Stimulated activated naive CD8-positive, alpha-beta T cell treated with anti-CD3 and anti-CD28 coated beads, Interleukin-15, Interleukin-2, amounts not matched to agents 100 U/mL and 50 U/mL, for 24 hours (primary cell): ENCODE measurements around the gene HS1BP3.

Experiments
- ATAC-seq: fragments of 150-1000 bp; cut with Tn5 transposase; one replicate; pipeline ENCODE4 v1.10.0; 2021
- DNase-seq: peaks from one replicate; pipeline ENCODE4 v3.0.0; 2021

Gene HS1BP3

DNA sequence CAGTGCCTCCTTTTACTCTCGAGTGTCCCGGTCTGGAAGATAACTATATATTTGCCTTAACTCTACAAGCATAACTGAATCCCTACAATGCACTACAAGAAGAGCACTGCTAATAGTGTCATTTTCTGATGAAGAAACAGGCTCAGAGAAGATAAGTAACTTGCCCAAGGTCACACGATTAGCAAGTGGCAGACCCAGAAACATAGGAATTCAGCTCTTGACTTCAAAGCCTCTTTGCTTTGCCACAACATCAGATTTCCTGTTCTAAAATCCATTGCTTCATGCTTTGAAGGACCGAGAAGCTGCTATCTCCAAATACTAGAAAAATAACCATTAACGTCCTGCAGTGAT, 65.6 kb downstream of the HS1BP3 start:
- ATAC-seq (no peak), DNase-seq (no peak)

DNA sequence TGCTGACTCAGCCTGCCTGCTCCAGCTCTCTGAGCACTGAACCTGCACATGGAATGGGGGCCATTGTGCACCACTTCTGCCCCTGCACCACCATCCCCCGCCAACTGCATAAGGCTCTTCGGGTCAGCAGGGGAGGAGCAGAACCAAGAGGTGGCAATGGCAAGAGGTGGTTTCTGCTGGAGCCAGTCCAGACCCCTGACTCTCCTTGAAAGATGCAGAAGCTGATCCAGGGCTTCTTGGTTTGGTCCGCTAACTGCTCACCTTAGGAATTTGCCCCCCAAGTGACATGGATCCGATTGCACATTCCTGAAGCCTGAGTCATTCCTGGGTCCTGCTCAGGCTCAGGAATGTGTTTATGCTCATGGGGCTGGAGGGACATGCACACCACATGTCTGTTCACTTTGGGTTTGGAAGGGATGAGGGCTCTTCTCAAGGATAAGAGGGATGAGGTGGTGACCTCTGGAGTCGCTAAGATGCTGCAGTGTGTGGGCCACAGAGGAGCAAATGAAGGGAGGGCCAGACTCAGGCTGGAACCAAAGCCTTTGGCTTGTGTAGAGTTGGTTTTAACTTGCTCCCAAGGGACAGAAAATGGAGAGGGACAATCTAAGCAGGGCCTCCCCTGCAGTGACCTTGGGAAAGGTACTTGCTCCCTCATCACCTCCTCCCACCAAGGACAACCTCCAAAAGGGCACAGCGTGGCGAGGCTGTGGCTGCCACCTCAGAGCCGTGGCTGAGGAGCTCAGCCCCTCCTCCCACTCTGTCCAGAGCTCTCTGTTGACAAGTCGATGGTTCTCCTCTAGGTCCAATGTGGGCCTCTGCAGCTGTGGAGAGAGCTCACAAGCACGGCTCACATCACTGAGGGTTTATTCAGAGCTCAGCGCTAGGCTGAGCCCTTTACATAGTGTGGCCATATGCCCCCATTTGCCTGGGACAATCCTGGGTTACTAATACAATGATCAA, 66.2 kb downstream of the HS1BP3 start:
- peak; percentile 21 for DNase-seq
- peak; percentile 37 for ATAC-seq

DNA sequence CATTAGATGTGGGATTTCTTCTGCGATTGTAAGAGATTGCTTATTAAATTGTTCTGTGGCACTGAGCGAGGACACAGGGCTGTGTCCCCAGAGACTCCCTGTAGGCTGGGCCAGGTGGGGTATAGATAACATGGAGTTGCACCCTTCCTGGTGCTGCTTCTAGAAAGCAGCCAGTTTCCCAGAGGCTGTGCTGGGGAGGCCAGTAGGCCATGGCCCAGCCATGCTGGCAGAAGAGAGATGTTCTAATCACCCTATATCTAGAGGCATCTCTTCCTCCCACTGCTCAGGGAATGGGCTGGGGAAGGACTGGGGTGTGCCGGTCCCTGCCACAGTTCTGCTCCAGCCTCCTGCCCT, 66.9 kb downstream of the HS1BP3 start:
- ATAC-seq (no peak), DNase-seq (no peak)

DNA sequence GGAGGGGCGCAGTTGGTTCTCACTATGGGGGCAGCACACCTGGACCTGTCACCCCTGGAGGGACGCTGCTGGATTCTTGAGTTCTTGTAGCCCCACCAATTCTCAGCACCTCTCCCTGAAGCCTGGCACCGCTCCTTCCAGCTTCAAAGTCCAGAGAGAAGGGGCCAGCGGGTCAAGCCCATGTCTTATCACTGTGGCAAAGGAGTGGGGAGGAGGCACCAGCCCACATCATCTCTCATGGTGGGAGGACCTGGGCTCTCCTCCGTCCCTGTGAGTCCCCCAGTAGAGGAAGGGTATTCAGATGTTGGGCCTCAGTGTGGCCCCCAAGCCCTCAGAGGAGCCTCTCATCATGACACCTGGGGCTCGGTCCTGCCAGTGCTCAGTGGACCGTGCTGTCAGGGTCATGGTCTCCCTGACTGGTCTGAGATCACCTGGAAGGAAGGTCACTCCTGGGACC, 67.4 kb downstream of the HS1BP3 start:
- no peak for DNase-seq
- ATAC-seq: no peak

DNA sequence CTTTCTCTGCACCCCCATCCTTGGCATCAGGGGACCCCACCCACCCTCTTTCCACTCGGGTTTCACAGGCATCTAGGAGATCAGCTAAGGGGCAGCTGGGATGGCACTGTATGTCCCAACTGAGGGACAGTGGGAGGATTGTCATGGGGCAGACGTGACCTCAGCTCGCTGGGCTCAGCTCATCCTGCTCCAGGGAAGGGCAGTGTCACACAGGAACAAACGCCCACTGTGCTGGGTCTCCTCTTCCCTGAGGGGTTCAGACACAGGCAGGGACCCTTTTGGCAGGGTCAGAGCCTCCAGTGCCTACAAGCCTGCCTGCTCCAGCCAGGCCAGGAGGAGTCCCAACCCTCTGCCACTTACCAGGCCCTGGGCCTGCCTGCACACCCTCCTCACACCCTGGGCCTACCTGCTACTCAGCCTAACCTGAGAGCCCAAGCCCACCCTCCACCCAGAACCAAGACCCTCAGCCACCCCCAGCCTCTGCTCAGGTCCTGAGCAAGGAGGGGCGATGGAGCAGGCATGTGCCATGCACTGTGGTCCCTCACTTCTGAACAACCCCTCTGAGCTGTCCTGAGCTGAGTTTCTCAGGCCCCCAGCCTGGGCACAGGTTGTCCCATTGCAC, 68.2 kb downstream of the HS1BP3 start:
- ATAC-seq (no peak), DNase-seq (no peak)

DNA sequence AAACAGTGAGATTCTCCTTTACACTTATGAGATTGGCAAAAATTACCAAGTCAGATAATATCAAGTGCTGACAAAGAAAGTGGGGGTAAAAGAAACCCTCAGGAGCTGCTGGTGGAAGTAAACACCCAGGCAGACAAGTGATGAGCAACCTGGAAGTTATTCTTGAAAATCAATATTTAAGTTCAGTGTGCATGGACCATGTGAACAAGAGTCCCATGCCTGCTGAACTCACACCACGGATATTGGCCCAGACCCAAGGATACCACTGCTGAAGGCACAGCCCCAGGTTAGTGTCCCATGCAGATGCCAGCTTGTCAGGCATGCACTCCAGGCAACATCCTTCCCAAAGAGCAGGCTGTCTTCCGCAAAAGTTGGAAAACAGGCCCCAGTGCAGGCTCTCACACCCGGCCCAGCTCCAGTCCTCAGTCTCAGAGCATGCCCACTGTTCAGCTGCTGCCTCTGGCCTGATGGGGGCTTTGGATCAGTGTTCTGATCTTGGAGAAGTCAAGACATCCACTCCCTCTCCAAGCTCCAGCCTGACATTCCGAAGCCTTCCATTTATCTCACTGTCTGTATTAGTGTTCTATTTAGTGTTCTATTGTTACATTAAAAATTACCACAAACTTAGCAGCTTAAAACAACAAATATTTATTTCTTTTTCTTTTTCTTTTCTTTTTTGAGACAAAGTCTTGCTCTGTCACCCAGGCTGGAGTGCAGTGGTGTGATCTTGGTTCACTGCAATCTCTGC, 70.0 kb downstream of the HS1BP3 start:
- no peak for ATAC-seq
- DNase-seq: no peak

DNA sequence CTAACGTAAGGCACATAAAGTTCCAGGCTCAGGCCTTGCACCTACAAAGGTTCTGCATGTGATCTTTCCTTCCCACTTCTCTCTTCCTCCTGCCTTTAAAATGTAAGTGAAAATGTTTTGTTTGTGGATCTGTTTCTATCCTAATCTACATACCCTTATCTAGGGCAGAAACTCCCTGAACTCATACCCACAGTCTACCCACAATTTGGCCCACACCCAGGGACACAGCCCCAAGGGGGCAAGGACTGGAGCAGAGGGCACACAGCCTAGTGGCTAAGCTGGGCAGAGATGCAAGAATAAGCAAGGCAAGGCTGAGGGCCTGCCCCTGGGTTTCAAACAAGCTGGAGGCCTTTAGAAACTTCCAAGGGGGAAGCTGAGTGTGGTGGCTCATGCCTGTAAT, 71.0 kb downstream of the HS1BP3 start:
- no peak for ATAC-seq
- DNase-seq: no peak

DNA sequence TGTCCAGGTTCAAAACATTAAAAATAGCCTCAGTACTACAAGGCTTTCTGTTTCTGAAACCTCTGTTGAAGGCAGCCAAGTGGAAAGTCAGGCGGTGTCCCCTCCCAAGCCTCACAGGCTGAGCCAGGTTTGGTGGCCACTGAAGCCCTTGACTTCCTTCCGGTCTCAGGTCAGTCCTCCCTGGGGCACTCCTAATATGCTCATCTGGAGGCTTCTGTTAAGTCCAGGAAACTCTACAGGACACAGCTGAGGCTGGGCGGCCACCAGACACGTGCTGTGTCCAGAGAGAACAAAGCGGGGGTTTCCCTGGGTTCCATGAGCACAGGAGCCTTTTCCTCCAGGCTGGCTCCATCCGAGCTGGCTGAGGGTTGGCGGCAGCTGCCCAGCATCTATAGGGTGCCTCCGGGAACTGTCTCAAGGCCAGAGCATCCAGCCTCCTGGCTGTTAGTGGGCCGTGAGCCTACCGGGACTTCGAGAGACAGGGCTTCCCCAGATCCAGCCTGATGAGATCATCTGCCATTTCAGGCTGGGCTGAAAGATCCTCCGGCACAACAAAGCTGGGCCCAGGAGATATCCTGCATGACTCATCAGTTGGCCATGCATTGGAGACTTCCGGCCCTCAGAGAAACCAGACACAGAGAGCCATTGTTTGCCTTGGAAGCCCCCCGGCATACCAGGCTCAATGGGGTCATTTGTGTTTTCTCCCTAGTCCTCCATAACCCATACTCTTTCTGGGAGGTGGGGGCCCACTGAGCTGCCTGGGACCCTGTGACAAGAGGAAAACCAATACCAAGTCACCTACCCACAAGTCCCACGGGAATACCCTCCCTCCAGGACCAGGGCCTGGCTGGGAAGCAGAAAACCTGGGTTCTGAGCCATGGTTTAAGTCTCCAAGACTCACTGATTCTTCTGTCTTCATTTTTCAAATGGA, 71.7 kb downstream of the HS1BP3 start:
- no peak for ATAC-seq
- DNase-seq: no peak

DNA sequence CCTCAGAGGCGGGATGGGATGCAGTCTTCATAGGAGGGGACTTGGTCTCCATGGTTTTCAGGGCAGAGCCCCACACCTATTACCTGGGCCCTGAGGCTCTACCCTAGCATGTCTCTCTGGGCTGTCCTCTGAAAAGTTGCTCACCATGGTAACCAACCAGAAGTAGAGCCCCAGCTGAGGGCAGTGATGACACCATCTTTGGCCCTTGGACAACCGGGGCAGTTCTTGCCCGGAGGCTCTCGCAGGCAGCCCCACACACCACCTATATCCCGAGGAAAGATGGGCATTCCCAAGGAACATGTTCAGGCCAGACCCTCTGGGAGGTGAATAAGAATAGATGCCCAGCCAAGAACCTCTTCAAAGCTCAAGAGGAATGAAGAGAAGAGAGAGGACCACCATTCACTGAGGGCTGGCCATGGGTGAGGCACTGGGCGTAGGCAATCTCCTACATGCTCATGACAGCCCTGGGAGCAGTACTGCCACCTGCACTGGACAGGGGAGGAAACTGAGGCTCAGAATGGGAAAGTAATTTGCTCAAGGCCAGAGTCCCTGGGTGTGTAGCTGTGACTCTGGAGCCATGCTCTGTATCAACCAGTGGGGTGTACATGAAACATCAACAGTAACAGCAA, 72.5 kb downstream of the HS1BP3 start:
- ATAC-seq: no peak
- DNase-seq: no peak

DNA sequence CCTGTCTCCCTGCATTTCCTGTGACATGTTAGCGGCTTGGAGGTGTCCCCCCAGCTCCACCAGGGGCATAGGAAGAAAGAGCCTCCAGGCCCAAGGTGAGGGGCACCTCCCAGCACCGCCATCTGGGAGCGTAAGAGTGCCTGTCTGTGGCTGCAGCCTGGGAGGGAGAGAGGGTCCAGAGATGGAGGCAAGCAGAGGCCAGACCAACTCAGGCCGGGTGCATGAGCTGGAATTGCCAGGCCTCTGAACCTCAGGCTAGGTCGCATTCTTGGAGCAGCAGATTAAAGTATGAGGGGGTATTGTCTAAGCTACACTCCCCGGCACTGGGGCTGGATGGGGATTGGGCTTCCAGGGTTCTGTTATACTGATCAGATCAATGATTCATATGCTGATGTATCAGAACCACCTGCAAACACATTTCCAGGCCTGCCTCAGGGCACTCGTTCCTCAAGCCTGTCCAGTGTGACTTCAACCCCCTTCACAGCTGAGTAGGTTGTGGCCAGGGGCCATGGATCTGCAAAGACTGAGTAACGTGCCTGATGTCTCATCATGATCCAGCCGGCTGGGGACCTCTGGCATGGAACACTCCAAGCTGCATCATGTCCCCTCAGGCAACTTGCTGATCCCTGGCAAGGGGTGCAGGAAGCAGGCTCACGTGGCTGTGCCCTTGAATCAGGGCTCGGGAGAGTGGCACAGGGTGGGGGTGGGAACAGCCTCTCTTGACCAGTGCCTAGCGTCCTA, 73.2 kb downstream of the HS1BP3 start:
- ATAC-seq: no peak
- DNase-seq: no peak

DNA sequence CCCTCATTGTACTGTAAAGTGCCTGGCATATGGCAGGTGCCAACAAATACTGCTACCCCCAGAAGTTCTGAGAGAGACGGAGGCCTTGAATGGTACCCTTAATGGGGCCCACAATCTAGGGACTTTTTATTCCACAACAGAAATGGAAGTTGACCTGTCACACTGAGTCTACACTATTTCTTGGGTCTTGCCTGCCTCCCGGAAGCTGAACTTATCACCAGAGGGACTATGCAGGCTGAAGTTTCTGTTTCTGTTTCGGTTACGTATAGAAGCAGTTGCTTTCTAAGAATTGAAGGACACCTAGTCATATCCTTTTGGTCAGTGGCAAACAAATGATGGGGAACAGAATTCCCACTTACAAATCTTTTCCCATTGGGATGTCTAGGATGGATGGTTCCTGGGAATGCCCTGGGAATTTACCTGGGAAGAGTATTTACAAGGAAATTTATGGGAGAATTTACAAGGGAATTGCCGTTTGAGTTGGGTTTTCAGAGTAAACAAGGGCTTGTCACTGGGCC, 74.2 kb downstream of the HS1BP3 start:
- ATAC-seq: peak; percentile 70
- peak; percentile 31 for DNase-seq

DNA sequence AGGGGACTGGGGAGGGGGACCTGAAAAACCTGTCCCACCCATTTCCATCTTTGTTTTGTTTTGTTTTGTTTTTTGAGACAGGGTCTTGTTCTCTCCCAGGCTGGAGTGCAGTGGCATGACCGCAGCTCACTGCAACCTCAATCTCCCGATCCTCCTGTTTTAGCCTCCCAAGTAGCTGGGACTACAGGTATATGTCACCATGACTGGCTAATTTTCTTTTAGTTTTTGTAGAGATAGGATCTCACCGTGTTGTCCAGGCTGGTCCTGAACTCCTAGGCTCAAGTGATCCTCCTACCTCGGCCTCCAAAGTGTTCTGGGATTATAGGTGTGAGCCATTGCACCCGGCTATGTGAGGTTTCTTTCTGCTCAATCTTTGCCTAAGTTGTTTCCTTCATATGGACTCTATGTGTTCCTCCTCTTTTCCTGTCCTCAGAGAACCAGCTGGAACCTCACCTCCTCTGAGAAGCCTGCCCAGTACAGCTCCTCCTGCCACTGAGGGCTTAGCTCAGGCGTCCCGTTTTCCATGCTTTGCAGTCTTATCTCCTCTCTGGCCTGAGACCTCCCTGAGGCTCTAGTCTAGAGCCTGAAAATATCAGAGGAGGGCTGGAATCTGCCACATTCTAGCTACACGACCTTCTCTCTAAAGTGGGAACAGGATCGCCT, 74.8 kb downstream of the HS1BP3 start:
- no peak for ATAC-seq
- DNase-seq: no peak

DNA sequence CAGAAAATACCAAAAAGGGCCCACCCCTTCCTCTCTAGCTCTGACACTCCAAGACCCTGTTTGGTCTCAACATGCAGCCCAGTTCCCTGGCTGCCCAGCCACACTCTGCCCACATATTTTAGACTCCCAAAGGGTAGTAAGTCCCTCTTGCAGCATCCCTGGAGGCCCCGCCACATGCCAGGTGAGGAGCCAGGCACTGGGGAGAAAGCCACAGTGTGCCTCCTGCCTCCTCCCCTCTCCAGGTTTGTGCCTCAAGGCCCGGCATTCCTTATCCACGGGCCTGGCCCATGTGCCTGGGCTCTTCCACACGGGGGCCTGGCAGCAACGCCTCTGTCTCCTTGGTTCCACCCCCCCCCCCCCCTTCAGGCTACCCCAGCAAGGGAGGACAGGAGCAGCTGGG, 75.5 kb downstream of the HS1BP3 start:
- ATAC-seq: no peak
- DNase-seq: no peak

DNA sequence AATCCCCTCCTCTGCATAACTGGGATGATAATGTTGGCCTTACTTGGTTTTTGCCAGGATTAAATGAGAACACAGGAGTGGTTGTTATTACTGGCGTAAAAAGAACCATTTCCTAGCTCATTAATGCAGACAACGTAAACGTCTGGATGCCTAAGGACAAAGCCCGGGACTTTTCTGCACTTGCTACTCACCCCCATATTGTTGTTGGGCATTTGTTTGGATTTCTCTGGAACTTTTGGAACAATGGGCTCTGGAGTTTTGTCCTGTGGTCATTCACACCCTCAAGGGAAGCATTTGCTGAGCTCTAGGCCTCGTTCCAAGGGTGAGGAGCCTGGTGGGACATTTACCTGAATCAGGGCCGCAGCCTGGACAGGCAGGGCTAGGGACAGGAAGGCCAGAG, 76.0 kb downstream of the HS1BP3 start:
- DNase-seq (no peak), ATAC-seq (no peak)

DNA sequence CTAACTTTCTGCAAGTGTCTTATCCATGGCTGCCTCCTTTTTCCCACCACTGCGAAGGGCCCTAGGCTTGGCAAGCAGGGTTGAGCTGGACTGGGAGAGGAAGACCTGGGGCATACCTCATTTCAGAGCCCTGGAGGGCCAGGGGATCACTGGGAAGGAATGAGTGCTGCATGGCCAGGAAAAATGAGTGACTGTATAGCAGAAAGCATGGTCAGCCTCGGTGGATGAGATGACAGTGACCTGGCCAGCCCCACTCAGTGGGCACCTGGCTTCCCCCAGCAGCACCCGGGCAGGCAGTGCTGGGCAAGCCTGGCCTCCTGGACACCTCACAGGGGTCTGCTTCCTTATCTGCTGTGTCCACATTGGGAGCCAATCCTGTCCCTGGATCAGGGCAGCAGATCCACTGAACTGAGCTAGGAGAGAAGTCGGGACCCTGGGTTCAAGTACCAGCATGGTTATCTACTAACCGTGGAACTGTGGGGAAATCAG, 76.4 kb downstream of the HS1BP3 start:
- ATAC-seq (no peak), DNase-seq (no peak)

DNA sequence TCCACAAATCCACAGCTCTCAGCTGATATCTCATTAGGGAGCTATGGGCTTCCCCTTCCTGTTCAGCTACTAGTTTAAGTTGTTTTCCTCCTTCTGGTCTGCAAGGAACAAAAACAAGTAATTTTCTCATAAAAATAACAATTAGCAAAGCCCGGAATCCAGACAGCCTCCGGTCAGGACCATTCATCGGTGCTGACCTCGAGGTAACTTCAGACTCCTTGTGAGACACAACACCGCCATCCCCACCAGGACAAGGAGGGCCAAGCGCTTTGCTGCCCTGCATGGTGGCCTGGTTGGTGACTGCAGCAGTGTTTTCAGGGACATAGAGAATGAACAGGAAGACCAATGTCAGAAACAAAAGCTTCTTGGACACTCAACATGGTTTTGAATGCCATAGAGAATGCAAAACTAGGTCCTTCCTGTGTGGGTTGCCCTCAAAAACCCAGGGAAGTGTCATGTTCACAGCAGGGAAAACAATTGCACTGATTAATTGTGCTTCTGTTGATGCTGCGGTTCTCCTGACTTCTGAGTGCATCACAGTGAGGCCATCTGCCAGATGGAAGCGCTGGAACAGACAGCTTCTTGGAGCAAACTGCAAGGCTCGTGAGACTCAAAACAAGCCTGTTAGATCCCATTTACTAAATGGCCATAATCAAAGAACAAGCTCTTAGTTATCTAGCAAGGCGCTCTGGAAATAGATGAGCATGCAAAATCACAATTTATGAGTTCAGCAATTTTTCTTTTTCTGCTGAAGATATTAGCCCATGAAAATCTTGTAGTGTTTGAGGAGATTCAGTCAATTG, 77.1 kb downstream of the HS1BP3 start:
- no peak for DNase-seq
- no peak for ATAC-seq

DNA sequence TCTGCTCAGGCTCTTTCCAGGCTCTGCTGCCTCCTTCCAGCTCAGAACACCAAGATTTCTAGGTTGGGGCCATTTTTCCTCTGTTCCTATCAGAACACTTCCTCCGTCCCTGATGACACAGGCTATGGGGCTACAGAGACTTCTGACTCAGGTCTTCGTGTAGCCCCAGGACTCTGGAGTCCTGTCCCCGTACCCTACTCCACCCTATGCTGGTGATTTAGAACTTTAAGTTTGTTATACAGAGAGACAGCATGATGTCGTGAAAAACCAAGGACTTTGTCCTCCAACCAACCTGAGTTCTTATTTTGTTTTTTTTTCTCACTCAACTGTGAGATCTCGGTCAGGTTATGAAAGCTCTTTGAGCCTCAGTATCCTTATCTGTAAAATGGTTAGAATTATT, 78.7 kb downstream of the HS1BP3 start:
- no peak for DNase-seq
- ATAC-seq: no peak

DNA sequence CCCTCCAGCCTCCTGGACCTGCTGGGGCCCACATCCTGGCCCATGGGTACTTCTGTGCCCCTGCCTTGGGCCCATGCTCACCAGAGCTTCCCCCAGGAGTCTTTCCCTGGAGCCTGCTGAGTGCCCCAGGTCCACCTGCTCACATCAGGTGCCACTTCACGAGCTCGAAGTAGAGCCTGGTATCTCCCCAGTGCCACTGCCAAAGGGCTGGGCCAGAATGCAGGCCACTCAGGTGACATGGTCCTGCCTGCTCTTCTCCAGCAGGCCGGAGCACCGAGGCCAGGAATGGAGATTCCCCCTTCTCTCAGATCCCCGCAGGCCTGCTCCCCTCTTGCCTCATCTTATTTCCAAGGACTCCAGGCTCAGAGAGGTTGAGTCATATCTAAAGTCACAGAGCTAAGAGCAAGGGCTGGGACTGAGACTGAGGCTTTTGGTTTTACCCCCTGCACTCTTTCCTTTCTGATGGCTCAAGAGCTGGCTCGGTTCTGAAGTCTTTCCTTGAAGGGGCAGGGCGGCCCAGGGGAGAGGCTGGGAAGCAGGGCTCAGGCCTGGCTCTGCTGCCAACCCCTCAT, 79.2 kb downstream of the HS1BP3 start:
- no peak for ATAC-seq
- DNase-seq: no peak

DNA sequence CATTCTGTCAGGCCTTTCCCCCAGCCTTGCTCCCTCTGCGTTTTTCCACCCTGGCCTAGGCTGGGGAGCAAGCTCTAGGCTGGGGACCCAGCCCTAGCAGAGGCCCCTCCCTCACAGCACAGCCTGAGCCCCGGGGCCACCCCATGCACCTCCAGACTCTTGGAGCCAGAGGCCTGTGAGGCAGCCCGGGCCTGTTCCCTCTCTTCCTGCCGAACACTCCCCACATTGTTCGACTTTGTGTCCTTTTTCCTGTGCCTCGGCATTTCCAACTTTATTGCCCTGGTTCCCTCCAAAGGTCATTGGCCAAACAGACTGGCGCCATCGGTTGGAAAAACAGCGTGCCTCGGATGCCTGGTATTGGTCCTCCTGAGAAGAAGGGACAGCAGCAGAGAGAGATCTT, 79.7 kb downstream of the HS1BP3 start:
- ATAC-seq (no peak), DNase-seq (no peak)
